Vagina (tissue), 2 donors: ENCODE measurements around the gene KRT81. TPM values are rescaled to one million over a fixed set of nuclear protein-coding genes. Genes with fewer than 3 reads are reported as not detected.
"Not testable (repeated sequence)": the region's sequence is repeated elsewhere in the genome, so short reads cannot be mapped to it uniquely, and the experiment has no call there.

ENCODE experiments used
- DNase-seq, 2 donors: peaks; one replicate each; pipeline ENCODE4 v3.0.0-alpha.2; 2017; ENCODE audit errors: extremely low spot score in 2 of 2
- H3K27ac ChIP-seq: fragments of 200-600 bp; sonication (generic); one replicate; pipeline ENCODE4 v1.5.1; 2019
- H3K27me3 ChIP-seq: fragments of 200-600 bp; sonication (generic); one replicate; pipeline ENCODE4 v1.5.1; 2019
- H3K36me3 ChIP-seq, 2 donors: fragments of 200-600 bp; sonication (generic); one replicate each; pipeline ENCODE4 v1.5.1; 2017 to 2019
- H3K4me1 ChIP-seq: fragments of 200-600 bp; sonication (generic); one replicate; pipeline ENCODE4 v1.5.1; 2019
- H3K4me3 ChIP-seq, 2 donors: fragments of 200-600 bp; sonication (generic); 1 replicate in 1 of 2; 2 replicates in 1 of 2; pipeline ENCODE4 v1.5.1; 2016 to 2019
- H3K9me3 ChIP-seq: fragments of 200-600 bp; sonication (generic); one replicate; pipeline ENCODE4 v1.5.1; 2019
- POLR2A ChIP-seq, 2 donors: fragments of 450-650 bp; IDR thresholded peaks; one replicate each; pipeline ENCODE4 v1.6.1; 2017; ENCODE audit warnings: antibody characterized with exemption in 2 of 2, mild to moderate bottlenecking in 2 of 2, moderate library complexity in 2 of 2
- POLR2AphosphoS5 ChIP-seq, 2 donors: sonication (generic); formaldehyde crosslinking; IDR thresholded peaks; one replicate each; pipeline ENCODE4 v1.9.0; 2017; ENCODE audit warnings: antibody characterized with exemption in 2 of 2, mild to moderate bottlenecking in 2 of 2, low read depth in 1 of 2; ENCODE audit not compliant: insufficient read depth in 1 of 2
- intact Hi-C: fragments of 100-400 bp; cut with DNase I; formaldehyde crosslinking; loops from one replicate; pipeline ENCODE4 v1.15.1; 2023
- total RNA-seq: library from RNA; depleted of rRNA; stranded (reverse); fragments of >200 nt; gene quantifications from one replicate; pipeline ENCODE4 v1.2.3, GENCODE V29; 2016
- TF ChIP-seq, protein P1 (sequence below), 3 experiments: fragments of 450-650 bp in 2 of 3; fragments of 200-600 bp in 1 of 3; sonication (generic) in 1 of 3; IDR thresholded peaks; one replicate each; pipeline ENCODE4 v1.5.1; 2017 to 2019; ENCODE audit warnings: antibody characterized with exemption in 3 of 3, mild to moderate bottlenecking in 2 of 3, moderate library complexity in 2 of 3

The KRT81 gene
- total RNA-seq, 1 donor from 2014 or later = not detected

DNA sequence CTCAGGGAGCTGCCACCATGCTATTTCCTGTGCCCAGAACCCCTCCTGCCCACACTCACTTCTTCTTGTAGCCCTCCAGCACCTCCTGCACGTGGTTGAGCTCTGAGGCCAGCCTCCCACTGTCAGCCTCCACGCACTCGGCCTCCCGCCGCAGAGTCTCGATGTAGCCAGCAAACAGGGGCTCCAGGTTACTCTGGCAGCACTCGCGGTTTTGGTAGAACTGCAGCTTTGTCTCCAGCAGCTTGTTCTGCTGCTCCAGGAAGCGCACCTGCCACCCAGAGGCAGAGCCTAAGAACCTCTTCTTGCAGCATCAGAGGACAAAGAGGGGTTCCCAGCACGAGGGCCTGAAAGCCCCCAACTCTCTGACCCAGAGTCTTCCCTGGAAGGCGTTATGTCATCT, 27.8 kb upstream of the KRT81 start:
- no peaks in the 10 kb centered on the region for H3K27me3 ChIP-seq
- TF ChIP-seq POLR2A (IDR thresholded peaks at IDR 0.05) (no peak), POLR2AphosphoS5 (IDR thresholded peaks at IDR 0.05; ENCODE audit: insufficient read depth in 1 of 2, low read depth in 1 of 2) (no peak)
- TF ChIP-seq, protein P1, sequence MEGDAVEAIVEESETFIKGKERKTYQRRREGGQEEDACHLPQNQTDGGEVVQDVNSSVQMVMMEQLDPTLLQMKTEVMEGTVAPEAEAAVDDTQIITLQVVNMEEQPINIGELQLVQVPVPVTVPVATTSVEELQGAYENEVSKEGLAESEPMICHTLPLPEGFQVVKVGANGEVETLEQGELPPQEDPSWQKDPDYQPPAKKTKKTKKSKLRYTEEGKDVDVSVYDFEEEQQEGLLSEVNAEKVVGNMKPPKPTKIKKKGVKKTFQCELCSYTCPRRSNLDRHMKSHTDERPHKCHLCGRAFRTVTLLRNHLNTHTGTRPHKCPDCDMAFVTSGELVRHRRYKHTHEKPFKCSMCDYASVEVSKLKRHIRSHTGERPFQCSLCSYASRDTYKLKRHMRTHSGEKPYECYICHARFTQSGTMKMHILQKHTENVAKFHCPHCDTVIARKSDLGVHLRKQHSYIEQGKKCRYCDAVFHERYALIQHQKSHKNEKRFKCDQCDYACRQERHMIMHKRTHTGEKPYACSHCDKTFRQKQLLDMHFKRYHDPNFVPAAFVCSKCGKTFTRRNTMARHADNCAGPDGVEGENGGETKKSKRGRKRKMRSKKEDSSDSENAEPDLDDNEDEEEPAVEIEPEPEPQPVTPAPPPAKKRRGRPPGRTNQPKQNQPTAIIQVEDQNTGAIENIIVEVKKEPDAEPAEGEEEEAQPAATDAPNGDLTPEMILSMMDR (IDR thresholded peaks at IDR 0.05) = no peak

DNA sequence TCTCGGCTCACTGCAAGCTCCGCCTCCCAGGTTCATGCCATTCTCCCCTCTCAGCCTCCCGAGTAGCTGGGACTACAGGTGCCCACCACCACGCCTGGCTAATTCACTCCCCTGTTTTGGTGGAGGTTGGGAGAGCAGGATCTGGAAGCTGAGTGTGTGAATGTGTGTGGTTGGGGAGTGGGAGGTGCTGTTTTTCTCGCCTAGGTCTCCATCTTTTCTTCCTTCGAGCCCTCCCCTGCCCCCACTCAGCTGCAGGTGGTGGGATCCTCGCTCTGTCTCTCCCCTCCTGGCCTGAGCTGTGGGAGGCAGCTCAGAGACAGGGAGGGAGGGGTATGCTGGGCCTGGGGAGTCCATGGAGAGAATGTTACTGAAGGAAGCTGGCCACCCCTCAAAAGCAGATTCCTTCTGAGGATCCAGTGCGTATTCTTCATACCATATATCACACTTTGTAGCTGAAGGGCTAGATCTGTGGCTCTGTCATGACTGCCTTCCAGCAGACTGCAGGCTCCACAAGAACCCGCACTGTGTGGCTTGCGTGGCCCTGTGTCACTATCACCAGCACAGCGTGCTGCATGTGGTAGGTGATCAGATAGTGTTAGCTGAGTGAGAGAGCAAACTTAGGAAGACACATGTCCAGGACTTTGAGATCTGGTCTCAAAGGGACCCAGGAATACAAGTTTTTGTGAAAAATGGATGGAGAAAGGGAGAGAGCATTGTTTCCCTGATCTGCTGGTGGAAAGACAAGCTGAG, 27.1 kb upstream of the KRT81 start:
- no peaks in the 10 kb centered on the region for H3K36me3 ChIP-seq
- no peak for DNase-seq
- no peaks in the 10 kb centered on the region for H3K4me1 ChIP-seq
- H3K27me3 ChIP-seq = no peaks in the 10 kb centered on the region
- H3K4me3 ChIP-seq = no peak overlapping the region
- no peaks in the 10 kb centered on the region for H3K9me3 ChIP-seq
- TF ChIP-seq, protein P1 (IDR thresholded peaks at IDR 0.05) = no peak
- TF ChIP-seq POLR2A (IDR thresholded peaks at IDR 0.05) = no peak
- TF ChIP-seq POLR2AphosphoS5 (IDR thresholded peaks at IDR 0.05; ENCODE audit: insufficient read depth in 1 of 2, low read depth in 1 of 2) = no peak
- H3K27ac ChIP-seq = no peak overlapping the region
- intact Hi-C loops = no loop called here

More for the DNA sequence above, 27.8 kb upstream of the KRT81 start:
- Histone ChIP-seq H3K4me3 (no peak overlapping the region), H3K36me3 (no peaks in the 10 kb centered on the region), H3K9me3 (no peaks in the 10 kb centered on the region), H3K27ac (no peak overlapping the region), H3K4me1 (no peaks in the 10 kb centered on the region)
- intact Hi-C loops = no loop called here
- DNase-seq = no peak

DNA sequence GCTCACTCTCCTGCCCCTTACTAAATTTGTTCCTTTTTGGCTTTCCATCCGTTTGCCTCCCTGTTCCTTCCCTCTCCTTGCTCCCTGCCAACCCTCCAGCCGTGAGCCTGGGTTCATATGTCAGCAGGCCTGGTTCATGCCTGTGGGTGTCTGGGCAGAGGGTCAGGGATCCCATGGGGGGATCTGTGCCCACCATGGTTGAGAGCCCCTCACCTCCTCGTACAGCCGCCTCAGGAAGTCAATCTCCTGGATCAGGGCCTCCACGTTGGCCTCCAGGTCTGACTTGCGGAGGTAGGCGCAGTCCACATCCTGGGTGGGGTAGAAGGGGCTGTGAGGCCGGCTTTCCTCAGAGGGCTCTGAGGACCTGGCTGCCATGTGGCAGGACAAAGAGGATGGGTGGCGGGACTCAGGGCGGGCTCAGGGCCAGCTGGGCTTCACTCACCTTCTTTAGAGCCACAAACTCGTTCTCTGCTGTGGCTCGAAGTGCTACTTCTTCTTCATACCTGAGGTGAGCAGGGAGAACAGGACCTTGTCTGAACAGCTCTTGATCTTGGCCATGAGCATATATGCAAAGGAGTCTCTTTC, 26.2 kb upstream of the KRT81 start:
- Histone ChIP-seq H3K9me3 (no peaks in the 10 kb centered on the region), H3K4me1 (no peaks in the 10 kb centered on the region), H3K36me3 (no peaks in the 10 kb centered on the region), H3K4me3 (no peak overlapping the region), H3K27ac (no peak overlapping the region), H3K27me3 (no peaks in the 10 kb centered on the region)
- intact Hi-C loops = no loop called here
- no peak for DNase-seq
- TF ChIP-seq, protein P1 (IDR thresholded peaks at IDR 0.05) = no peak
- TF ChIP-seq POLR2AphosphoS5 (IDR thresholded peaks at IDR 0.05; ENCODE audit: insufficient read depth in 1 of 2, low read depth in 1 of 2) (no peak), POLR2A (IDR thresholded peaks at IDR 0.05) (no peak)

DNA sequence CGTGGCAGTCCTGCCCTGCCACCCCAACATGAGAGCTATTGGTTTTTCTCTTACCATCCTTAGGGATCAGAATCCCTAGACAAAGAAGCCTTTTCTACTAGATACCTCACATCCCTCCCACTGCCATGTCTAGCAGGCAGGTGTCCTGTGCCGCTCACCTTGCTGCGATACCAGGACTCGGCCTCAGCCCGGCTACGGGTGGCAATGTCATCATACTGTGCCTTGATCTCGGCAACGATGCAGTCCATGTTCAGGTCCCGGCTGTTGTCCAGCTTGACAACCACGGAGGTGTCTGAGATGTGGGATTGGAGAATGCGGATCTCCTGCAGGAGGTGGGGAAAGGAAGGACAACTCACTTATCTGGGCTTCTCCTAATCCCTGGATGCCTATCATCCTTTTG, 25.4 kb upstream of the KRT81 start:
- H3K9me3 ChIP-seq = no peaks in the 10 kb centered on the region
- no peaks in the 10 kb centered on the region for H3K36me3 ChIP-seq
- H3K4me1 ChIP-seq = no peaks in the 10 kb centered on the region
- no peaks in the 10 kb centered on the region for H3K27me3 ChIP-seq
- H3K27ac ChIP-seq = no peak overlapping the region
- TF ChIP-seq, protein P1 (IDR thresholded peaks at IDR 0.05) = no peak
- no peak for TF ChIP-seq POLR2A (IDR thresholded peaks at IDR 0.05)
- no peak for TF ChIP-seq POLR2AphosphoS5 (IDR thresholded peaks at IDR 0.05; ENCODE audit: insufficient read depth in 1 of 2, low read depth in 1 of 2)
- intact Hi-C loops = no loop called here
- DNase-seq = no peak
- no peak overlapping the region for H3K4me3 ChIP-seq

DNA sequence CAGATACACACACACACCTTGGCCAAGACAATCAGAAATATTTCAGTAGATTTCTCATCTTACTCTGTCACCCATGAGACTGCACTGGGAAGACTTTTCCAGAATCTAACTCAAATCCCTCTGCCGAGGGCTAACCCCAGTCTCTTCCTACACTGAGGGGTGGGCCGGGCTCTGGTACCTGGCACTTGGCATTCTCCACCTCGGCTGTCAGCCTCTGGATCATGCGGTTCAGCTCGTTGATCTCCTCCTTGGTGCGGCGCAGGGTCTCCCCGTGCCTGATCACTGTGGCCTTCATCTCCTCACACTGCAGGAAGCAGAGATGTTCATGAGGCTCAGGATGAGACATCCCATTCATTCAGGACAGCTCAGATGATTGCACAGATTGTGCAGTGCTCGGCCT, 25.0 kb upstream of the KRT81 start:
- DNase-seq = no peak
- intact Hi-C loops = no loop called here
- no peaks in the 10 kb centered on the region for H3K9me3 ChIP-seq
- H3K4me1 ChIP-seq = no peaks in the 10 kb centered on the region
- no peaks in the 10 kb centered on the region for H3K36me3 ChIP-seq
- H3K27me3 ChIP-seq = no peaks in the 10 kb centered on the region
- TF ChIP-seq POLR2A (IDR thresholded peaks at IDR 0.05) = no peak
- TF ChIP-seq, protein P1 (IDR thresholded peaks at IDR 0.05) = no peak
- TF ChIP-seq POLR2AphosphoS5 (IDR thresholded peaks at IDR 0.05; ENCODE audit: insufficient read depth in 1 of 2, low read depth in 1 of 2) = no peak
- H3K4me3 ChIP-seq = no peak overlapping the region
- H3K27ac ChIP-seq = no peak overlapping the region

DNA sequence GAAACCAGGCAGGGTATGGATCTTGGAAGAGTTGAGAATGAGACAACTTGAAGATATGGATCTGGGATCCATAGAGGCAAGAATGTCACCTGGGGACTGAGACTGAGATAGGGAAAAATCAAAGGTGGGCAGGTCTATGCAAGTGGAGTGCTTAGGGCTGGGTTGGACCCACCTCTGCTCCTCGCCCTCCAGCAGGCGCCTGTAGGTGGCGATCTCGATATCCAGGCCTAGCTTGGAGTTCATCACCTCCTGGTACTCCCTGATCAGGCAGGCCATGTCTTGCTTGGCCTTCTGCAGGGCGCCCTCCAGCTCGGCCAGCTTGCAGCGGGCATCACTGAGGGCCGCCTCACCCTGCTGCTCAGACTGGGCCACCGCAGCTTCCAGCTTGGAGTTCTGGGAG, 24.4 kb upstream of the KRT81 start:
- DNase-seq, intact Hi-C loops: not testable (repeated sequence)

More for the DNA sequence above, 24.4 kb upstream of the KRT81 start:
- not testable (repeated sequence) for H3K36me3 ChIP-seq, H3K4me1 ChIP-seq, H3K4me3 ChIP-seq, H3K9me3 ChIP-seq, H3K27me3 ChIP-seq, H3K27ac ChIP-seq
